ENCODE data around the gene COL27A1.

COL27A1 gene

DNA sequence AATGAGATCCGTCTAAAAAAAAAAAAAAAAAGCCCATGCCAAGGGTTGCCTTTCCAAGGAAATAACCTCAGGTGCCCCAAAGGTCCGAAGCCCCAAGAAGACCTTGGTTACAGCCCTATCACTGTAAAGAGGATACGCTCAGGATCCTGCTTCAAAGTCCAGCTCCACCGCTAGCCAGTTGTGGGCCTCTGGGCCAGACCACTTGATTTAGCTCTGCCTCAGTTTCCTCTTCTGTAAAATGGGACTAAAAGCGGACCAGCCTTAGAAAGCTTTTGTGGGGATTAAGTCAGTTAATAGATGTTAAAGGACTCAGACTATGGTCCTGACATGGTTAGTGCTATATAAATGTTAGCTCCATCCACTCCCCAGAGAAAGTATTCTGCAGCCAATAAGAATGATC lies 118.9 kb downstream of the COL27A1 start:
- TF ChIP-seq, protein P1, sequence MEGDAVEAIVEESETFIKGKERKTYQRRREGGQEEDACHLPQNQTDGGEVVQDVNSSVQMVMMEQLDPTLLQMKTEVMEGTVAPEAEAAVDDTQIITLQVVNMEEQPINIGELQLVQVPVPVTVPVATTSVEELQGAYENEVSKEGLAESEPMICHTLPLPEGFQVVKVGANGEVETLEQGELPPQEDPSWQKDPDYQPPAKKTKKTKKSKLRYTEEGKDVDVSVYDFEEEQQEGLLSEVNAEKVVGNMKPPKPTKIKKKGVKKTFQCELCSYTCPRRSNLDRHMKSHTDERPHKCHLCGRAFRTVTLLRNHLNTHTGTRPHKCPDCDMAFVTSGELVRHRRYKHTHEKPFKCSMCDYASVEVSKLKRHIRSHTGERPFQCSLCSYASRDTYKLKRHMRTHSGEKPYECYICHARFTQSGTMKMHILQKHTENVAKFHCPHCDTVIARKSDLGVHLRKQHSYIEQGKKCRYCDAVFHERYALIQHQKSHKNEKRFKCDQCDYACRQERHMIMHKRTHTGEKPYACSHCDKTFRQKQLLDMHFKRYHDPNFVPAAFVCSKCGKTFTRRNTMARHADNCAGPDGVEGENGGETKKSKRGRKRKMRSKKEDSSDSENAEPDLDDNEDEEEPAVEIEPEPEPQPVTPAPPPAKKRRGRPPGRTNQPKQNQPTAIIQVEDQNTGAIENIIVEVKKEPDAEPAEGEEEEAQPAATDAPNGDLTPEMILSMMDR (IDR thresholded peaks at IDR 0.05) = no peak

DNA sequence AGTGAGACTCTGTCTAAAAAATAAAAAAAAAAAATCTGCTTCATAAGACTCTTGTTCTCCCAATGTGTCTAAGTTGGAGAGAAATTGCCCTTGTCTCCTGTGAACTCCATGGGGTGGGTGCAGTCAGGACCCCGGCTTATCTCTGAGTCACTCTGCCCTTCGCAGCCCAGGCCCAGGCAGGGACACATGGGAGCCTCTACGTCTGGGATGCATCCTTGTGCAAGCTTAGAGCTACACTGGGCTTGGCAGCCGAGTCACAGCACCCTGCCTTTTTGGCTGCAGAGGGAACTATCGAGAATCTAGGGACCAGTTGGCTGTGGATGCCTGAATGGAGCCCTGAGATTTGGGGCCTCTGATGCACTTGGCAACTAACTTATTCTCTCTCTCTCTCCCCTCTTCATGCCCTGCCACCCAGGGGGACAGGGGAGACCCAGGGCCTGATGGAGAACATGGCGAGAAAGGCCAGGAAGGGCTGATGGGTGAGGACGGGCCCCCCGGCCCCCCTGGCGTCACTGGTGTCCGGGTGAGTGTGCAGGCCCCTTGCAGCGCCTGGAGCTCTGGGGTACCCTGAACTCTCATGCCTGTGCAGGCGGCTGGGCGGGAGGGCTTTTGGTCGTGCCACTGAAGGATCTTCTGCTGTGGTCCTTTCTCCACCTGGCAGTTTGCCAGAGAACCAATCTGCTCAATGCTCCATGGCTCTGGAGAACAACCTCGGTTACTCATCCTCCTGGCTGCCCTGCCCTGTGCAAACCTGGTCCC lies 120.1 kb downstream of the COL27A1 start:
- H3K36me3 ChIP-seq (ENCODE audit: control insufficient read depth, insufficient read depth, low read length) = no peaks in the 10 kb centered on the region
- H3K9me3 ChIP-seq (ENCODE audit: control insufficient read depth, low read length) = no peaks in the 10 kb centered on the region
- no peak overlapping the region for H2AFZ ChIP-seq
- no peak overlapping the region for H3K4me2 ChIP-seq (ENCODE audit: low read length)
- TF ChIP-seq, protein P1 (IDR thresholded peaks at IDR 0.05) = no peak
- H3K79me2 ChIP-seq = no peaks in the 10 kb centered on the region
- no peak overlapping the region for H3K9ac ChIP-seq
- no peaks in the 10 kb centered on the region for H3K4me1 ChIP-seq
- no peaks in the 10 kb centered on the region for H3K27me3 ChIP-seq (ENCODE audit: control insufficient read depth, insufficient read depth, low read length)
- H3K4me3 ChIP-seq (ENCODE audit: low read depth, low read length) = no peak overlapping the region
- H3K27ac ChIP-seq = no peak overlapping the region

More for the DNA sequence above, 118.9 kb downstream of the COL27A1 start:
- H3K79me2 ChIP-seq = no peaks in the 10 kb centered on the region
- H3K27ac ChIP-seq = no peak overlapping the region
- no peak overlapping the region for H3K4me3 ChIP-seq (ENCODE audit: low read depth, low read length)
- no peaks in the 10 kb centered on the region for H3K9me3 ChIP-seq (ENCODE audit: control insufficient read depth, low read length)
- H3K27me3 ChIP-seq (ENCODE audit: control insufficient read depth, insufficient read depth, low read length) = no peaks in the 10 kb centered on the region
- H3K4me2 ChIP-seq (ENCODE audit: low read length) = no peak overlapping the region
- no peak overlapping the region for H2AFZ ChIP-seq
- no peak overlapping the region for H3K9ac ChIP-seq
- H3K4me1 ChIP-seq = no peaks in the 10 kb centered on the region
- H3K36me3 ChIP-seq (ENCODE audit: control insufficient read depth, insufficient read depth, low read length) = no peaks in the 10 kb centered on the region

DNA sequence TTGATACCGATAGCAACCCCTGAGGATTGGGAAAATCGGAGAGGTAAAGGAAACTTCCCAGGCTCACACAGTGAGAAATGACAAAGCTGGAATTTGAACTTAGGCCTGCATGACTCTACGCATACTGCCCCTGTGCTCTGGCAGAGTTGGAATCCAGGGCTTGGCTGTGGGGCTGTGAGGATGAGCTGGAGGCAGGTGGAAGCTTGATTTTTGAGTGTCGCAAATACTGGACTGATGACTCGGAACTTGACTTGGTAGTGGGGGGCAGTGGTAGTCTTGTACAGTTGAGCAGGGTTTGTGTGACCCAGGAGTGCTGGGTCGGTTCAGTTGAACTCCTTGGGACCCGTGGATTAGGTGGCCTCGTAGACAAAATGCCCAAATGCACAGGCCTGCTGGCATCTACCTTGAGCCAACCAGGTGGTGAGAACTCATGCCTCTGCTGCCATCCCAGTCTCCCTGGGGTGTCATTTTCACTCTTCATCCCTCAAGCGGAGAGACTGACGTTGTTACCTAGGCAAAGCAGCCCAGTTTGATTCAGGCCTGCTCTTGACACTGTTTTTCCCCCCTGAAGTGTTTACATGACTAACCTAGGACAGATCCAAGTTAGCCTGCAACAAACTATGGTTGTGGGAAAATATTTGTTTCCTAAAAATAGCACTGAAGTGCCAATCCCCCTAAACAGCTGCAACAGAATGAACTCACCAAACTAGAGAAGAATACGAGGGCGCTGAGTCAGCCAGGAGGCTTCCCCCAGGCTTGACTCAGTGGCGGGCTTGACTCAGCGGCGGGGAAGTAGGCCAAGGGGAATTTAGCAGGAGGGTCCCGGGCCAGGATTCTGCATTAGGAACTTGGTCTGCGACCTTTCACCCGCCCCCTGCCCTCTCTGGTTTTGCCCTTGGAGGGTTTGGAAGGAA lies 121.8 kb downstream of the COL27A1 start:
- TF ChIP-seq, protein P1 (IDR thresholded peaks at IDR 0.05) = no peak
- no peak overlapping the region for H3K9ac ChIP-seq
- H3K4me1 ChIP-seq = no peaks in the 10 kb centered on the region
- H3K4me3 ChIP-seq (ENCODE audit: low read depth, low read length) = no peak overlapping the region
- no peaks in the 10 kb centered on the region for H3K79me2 ChIP-seq
- no peaks in the 10 kb centered on the region for H3K27me3 ChIP-seq (ENCODE audit: control insufficient read depth, insufficient read depth, low read length)
- H3K27ac ChIP-seq = no peak overlapping the region
- H2AFZ ChIP-seq = no peak overlapping the region
- no peak overlapping the region for H3K4me2 ChIP-seq (ENCODE audit: low read length)
- no peaks in the 10 kb centered on the region for H3K9me3 ChIP-seq (ENCODE audit: control insufficient read depth, low read length)
- no peaks in the 10 kb centered on the region for H3K36me3 ChIP-seq (ENCODE audit: control insufficient read depth, insufficient read depth, low read length)

GRCh38 chr9:114278356-114278755 lies 123.0 kb downstream of the COL27A1 start:
- Histone ChIP-seq H3K27ac (no peak overlapping the region), H2AFZ (no peak overlapping the region), H3K27me3 (ENCODE audit: control insufficient read depth, insufficient read depth, low read length) (no peaks in the 10 kb centered on the region), H3K9ac (no peak overlapping the region), H3K4me2 (ENCODE audit: low read length) (no peak overlapping the region), H3K4me3 (ENCODE audit: low read depth, low read length) (no peak overlapping the region), H3K79me2 (no peaks in the 10 kb centered on the region), H3K4me1 (no peaks in the 10 kb centered on the region), H3K36me3 (ENCODE audit: control insufficient read depth, insufficient read depth, low read length) (no peaks in the 10 kb centered on the region), H3K9me3 (ENCODE audit: control insufficient read depth, low read length) (no peaks in the 10 kb centered on the region)
- TF ChIP-seq, protein P1 (IDR thresholded peaks at IDR 0.05) = no peak

Data from parathyroid adenoma (tissue), 2 donors.